ENCODE measurements around the gene MXRA5.

MXRA5 gene, protein sequence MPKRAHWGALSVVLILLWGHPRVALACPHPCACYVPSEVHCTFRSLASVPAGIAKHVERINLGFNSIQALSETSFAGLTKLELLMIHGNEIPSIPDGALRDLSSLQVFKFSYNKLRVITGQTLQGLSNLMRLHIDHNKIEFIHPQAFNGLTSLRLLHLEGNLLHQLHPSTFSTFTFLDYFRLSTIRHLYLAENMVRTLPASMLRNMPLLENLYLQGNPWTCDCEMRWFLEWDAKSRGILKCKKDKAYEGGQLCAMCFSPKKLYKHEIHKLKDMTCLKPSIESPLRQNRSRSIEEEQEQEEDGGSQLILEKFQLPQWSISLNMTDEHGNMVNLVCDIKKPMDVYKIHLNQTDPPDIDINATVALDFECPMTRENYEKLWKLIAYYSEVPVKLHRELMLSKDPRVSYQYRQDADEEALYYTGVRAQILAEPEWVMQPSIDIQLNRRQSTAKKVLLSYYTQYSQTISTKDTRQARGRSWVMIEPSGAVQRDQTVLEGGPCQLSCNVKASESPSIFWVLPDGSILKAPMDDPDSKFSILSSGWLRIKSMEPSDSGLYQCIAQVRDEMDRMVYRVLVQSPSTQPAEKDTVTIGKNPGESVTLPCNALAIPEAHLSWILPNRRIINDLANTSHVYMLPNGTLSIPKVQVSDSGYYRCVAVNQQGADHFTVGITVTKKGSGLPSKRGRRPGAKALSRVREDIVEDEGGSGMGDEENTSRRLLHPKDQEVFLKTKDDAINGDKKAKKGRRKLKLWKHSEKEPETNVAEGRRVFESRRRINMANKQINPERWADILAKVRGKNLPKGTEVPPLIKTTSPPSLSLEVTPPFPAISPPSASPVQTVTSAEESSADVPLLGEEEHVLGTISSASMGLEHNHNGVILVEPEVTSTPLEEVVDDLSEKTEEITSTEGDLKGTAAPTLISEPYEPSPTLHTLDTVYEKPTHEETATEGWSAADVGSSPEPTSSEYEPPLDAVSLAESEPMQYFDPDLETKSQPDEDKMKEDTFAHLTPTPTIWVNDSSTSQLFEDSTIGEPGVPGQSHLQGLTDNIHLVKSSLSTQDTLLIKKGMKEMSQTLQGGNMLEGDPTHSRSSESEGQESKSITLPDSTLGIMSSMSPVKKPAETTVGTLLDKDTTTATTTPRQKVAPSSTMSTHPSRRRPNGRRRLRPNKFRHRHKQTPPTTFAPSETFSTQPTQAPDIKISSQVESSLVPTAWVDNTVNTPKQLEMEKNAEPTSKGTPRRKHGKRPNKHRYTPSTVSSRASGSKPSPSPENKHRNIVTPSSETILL (N-terminal part only)

GRCh38 chrX:3346501-3347259 is at the start of gene MXRA5:
Gene MXRA5, minus strand, starts transcription at chrX:3346652. Its CDS starts 2,819 bp downstream, at chrX:3343833.
- peak within 1 kb of the TSS; percentile 56 for H3K4me3 ChIP-seq (replicated peaks; ENCODE audit: low read depth, low read length)

GRCh38 chrX:3393581-3394111 is 47.2 kb upstream of the MXRA5 start:
- no peak for TF ChIP-seq CTCF (IDR thresholded peaks at IDR 0.05; ENCODE audit: low read depth, low read length, missing control alignments)
- H3K4me3 ChIP-seq (replicated peaks; ENCODE audit: low read depth, low read length), result no peak overlapping the region
- DNase-seq (ENCODE audit: extremely low read depth, low read depth), result peak; percentile 46

More at GRCh38 chrX:3346501-3347259, at the start of gene MXRA5:
- DNase-seq (ENCODE audit: extremely low read depth, low read depth), result no peak
- no peak for TF ChIP-seq CTCF (IDR thresholded peaks at IDR 0.05; ENCODE audit: low read depth, low read length, missing control alignments)

- H3K4me3 ChIP-seq (replicated peaks; ENCODE audit: low read depth, low read length), result no peak overlapping the region
- TF ChIP-seq CTCF (IDR thresholded peaks at IDR 0.05; ENCODE audit: low read depth, low read length, missing control alignments), result no peak
- no peak for DNase-seq (ENCODE audit: extremely low read depth, low read depth)
Observed at GRCh38 chrX:3393178-3393577, 46.7 kb upstream of the MXRA5 start.

DNA sequence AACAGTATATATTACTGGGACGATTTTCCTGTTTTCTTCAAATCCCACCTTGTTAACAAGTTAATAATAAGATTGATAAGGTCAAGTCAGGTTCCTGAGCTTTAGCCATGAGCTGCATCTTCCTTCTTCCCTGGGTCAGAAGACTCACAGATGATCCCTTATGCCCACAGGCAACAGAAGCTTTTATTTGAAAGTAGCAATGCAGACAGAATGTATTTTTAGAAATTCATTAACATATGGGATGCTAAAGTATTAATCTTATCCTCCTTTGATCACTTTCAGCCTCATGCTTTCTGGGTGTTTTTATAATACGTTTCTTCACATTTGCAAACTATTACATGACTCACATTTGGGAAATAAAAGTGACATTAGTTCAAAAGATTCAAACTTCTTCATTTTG is 42.0 kb upstream of the MXRA5 start:
- no peak overlapping the region for H3K4me3 ChIP-seq (replicated peaks; ENCODE audit: low read depth, low read length)
- no peak for DNase-seq (ENCODE audit: extremely low read depth, low read depth)
- TF ChIP-seq CTCF (IDR thresholded peaks at IDR 0.05; ENCODE audit: low read depth, low read length, missing control alignments), result no peak

- H3K4me3 ChIP-seq (replicated peaks; ENCODE audit: low read depth, low read length), result no peak overlapping the region
- TF ChIP-seq CTCF (IDR thresholded peaks at IDR 0.05; ENCODE audit: low read depth, low read length, missing control alignments), result no peak
- DNase-seq (ENCODE audit: extremely low read depth, low read depth), result no peak
Observed at GRCh38 chrX:3384327-3384726, 37.9 kb upstream of the MXRA5 start.

Data from HFF-Myc (cell line).